Neural cell (in vitro differentiated cells): ENCODE measurements around the gene FAM240A.

Experiments
- MXI1 ChIP-seq: fragments of 450-650 bp; conservative IDR thresholded peaks from 2 replicates; pipeline ENCODE4 v1.6.1; 2014; ENCODE audit warnings: antibody characterized with exemption, mild to moderate bottlenecking; ENCODE audit not compliant: poor library complexity, severe bottlenecking
- POLR2AphosphoS5 ChIP-seq: IDR thresholded peaks from 2 replicates; pipeline ENCODE4 v1.6.1; 2012
- RAD21 ChIP-seq: fragments of 450-650 bp; conservative IDR thresholded peaks from 2 replicates; pipeline ENCODE4 v1.6.1; 2014; ENCODE audit warnings: antibody characterized with exemption, mild to moderate bottlenecking, moderate library complexity
- REST ChIP-seq: IDR thresholded peaks from 2 replicates; pipeline ENCODE4 v1.6.1; 2012; ENCODE audit warnings: borderline replicate concordance
- SMC3 ChIP-seq: fragments of 450-650 bp; conservative IDR thresholded peaks from 2 replicates; pipeline ENCODE4 v1.6.1; 2014; ENCODE audit warnings: antibody characterized with exemption, mild to moderate bottlenecking, moderate library complexity; ENCODE audit not compliant: poor library complexity
- TF ChIP-seq, protein P1 (sequence below): fragments of 450-650 bp; IDR thresholded peaks from 2 replicates; pipeline ENCODE4 v1.5.1; 2014; ENCODE audit warnings: antibody characterized with exemption, mild to moderate bottlenecking, moderate library complexity; ENCODE audit not compliant: poor library complexity, severe bottlenecking

- TF ChIP-seq, protein P1, sequence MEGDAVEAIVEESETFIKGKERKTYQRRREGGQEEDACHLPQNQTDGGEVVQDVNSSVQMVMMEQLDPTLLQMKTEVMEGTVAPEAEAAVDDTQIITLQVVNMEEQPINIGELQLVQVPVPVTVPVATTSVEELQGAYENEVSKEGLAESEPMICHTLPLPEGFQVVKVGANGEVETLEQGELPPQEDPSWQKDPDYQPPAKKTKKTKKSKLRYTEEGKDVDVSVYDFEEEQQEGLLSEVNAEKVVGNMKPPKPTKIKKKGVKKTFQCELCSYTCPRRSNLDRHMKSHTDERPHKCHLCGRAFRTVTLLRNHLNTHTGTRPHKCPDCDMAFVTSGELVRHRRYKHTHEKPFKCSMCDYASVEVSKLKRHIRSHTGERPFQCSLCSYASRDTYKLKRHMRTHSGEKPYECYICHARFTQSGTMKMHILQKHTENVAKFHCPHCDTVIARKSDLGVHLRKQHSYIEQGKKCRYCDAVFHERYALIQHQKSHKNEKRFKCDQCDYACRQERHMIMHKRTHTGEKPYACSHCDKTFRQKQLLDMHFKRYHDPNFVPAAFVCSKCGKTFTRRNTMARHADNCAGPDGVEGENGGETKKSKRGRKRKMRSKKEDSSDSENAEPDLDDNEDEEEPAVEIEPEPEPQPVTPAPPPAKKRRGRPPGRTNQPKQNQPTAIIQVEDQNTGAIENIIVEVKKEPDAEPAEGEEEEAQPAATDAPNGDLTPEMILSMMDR = no peak
- TF ChIP-seq MXI1 = no peak
- no peak for TF ChIP-seq SMC3
- TF ChIP-seq RAD21 = no peak
- no peak for TF ChIP-seq POLR2AphosphoS5
- TF ChIP-seq REST = no peak
Measured at GRCh38 chr3:46617941-46618340, 5.6 kb downstream of the FAM240A start.
